Eye (tissue), 1 donor: ENCODE measurements around the gene NYNRIN.
"Not testable (repeated sequence)": the region's sequence is repeated elsewhere in the genome, so short reads cannot be mapped to it uniquely, and the experiment has no call there.

ENCODE experiments used
- DNase-seq: peaks from one replicate; pipeline ENCODE4 v3.0.0-alpha.2; 2015

Gene NYNRIN

DNA sequence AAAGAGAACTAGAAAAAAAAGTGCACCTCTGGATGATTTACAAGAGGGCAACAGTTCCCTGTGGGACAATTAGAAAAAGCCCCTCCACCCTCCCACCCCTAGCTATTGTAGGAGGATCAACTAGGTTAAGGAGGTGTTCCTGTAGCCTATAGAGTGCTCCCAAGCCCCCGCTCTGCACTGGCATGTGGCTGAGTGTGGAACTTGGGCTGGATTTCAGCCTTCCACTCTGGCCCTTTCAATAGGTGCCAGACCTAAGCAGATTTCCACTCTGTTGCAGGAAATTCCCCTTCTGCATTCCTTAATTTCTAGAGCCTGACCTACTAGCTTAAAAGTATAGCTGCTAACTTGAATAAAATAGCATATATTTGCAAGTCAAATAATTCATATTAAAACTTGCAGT lies 28.1 kb upstream of the NYNRIN start:
- DNase-seq = no peak

DNA sequence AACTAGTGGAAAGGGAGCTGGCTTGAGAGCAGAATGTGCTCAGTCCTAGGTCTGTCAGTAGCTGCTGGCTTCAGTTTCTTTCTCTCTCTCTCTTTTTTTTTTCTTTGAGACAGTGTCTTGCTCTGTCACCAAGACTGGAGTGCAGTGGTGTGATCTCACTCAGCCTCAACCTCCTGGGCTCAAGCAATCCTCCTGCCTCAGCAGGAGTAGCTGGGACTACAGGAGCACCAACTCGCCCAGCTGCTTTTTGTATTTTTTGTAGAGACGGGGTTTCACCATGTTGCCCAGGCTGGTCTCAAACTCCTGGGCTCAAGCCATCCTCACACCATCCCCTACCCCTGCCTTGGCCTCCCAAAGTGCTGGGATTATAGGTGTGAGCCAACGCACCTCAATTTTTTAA lies 27.2 kb upstream of the NYNRIN start:
- not testable (repeated sequence) for DNase-seq

DNA sequence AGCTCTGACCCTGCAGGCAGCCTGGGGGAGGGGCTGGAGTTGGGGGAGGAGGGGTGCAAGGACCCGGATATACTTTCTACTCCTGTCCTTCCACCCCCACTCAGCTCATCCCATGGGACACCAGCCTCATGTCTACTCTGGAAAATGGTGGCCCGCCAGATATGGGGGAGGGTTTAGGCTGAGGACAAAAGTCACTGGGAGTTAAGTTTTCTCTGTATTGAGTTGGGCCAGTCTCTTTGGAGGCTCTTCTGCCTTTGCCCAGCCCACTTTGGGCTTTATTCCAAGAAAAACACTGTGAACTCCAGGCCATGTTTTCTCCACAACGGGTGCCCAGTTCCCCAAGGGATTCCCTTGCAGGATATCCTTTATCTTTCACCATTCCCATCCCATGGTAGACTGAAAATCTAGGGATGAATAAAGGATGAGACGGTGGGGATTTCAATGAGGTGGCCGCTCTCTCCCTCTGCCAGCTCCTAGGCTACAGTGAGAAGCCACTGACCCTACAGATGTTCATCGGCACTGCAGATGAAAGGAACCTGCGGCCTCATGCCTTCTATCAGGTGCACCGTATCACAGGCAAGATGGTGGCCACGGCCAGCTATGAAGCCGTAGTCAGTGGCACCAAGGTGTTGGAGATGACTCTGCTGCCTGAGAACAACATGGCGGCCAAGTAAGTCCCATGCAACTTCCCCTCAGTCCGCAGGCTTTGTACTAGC lies 25.9 kb upstream of the NYNRIN start:
- DNase-seq = no peak

DNA sequence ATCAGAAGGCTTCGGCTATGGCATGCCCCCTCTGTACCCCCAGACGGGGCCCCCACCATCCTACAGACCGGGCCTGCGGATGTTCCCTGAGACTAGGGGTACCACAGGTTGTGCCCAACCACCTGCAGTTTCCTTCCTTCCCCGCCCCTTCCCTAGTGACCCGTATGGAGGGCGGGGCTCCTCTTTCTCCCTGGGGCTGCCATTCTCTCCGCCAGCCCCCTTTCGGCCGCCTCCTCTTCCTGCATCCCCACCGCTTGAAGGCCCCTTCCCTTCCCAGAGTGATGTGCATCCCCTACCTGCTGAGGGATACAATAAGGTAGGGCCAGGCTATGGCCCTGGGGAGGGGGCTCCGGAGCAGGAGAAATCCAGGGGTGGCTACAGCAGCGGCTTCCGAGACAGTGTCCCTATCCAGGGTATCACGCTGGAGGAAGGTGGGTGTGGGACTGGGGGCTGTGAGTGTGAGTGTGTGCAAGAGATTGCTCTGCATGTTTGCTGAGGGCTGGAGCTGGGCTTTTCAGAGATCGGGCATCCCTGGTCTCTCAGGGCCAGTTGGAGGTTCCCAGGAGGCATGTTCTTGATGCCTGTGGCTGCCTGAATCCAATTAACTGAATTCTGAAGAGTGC lies 22.2 kb upstream of the NYNRIN start:
- DNase-seq = no peak

DNA sequence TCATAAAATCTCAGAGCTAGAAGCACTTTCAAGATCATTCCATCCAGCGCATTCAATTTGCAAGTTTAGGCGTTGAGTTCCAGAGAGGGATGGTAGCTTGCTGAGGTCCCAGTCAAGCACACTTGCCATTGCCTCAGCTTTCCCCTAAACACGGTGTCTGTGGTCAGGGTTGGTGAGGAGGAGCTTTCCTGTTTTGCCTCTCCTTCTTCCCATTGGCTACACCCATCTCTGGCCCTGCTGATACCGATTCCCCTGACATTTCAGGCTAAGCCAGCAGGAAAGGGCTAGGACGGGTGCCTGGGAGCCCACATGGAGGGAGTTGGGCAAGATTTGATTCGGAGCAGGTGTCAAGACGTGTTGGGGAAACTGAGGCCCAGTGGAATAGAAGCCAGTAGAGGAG lies 21.7 kb upstream of the NYNRIN start:
- DNase-seq = no peak

DNA sequence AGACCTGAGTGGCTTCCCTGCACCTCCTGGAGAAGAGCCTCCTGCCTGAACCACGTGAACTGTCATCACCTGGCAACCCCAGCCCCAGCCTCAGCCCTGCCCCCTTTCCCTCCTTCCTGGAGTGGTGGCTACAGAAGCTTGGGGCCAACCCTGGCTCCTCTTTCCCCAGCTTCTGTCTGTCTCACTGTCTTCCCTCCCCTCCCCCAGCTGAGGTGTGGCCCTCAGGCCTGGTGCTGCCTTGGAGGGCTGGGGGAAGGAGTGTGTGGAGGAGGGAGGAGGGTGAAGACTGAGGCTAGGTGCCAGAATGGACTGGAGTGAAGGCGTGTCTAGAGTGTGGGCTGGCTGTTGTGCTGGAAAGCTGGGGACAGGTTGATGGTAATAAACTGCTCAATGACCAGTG lies 21.1 kb upstream of the NYNRIN start:
- DNase-seq = no peak

DNA sequence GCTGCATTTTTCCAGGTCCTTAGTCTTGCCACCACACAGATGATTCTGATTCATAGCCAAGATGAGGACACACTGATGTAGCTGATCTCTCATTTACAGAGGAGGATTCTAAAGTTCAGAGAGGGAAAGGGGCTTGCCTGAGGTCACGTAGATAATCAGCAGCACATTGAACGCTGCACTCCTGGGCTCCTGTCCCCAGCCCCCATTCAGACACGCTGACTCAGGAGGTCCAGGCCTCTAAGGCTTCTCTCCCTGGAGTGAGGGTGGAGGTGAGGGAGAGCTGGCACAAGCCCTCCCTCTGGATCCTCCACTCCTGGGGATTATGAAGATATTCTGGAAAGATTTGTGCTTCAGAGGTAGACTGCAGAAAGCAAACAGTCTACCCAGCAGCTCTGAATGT lies 20.5 kb upstream of the NYNRIN start:
- DNase-seq = no peak

DNA sequence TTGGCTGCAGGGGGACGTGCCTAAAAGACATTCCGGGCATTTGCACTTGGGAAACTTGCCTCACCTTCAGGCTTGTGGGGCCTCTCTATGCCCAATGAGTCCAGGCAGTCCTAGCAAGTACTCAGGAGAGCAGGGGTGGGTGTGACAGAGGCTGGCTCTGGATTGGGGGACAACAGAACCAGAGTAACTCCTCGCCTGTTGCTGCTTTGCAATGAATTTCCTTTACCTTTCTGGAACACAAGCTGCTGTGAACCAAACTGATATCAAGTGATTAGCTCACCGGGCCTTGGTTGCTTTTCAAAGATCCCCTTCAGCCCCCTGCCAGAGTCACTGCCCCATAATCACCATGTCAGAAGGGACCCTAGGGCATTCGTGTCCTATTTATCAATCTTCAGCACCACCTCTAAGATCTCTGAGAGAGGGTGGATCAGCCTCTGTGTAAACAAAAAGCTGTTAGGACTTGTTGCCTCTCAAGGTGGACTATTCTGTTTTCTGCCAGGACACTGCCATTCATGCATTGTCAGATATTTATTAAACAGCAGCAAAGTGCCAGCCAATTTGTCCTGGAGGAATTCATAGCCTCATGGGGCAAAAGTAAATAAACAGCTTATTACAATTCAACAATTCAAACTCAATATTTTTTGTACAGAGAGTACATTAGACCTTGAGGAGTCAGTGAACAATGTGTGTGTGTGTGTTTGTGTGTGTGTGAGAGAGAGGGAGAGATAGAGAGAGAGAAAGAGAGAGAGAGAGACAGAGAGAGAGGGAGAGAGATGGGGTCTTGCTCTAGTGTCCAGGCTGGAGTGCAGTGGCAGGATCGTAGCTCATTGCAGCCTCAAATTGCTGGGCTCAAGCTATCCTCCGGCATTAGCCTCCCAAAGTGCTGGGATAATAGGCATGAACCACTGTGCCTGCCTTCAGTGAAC lies 19.6 kb upstream of the NYNRIN start:
- no peak for DNase-seq

DNA sequence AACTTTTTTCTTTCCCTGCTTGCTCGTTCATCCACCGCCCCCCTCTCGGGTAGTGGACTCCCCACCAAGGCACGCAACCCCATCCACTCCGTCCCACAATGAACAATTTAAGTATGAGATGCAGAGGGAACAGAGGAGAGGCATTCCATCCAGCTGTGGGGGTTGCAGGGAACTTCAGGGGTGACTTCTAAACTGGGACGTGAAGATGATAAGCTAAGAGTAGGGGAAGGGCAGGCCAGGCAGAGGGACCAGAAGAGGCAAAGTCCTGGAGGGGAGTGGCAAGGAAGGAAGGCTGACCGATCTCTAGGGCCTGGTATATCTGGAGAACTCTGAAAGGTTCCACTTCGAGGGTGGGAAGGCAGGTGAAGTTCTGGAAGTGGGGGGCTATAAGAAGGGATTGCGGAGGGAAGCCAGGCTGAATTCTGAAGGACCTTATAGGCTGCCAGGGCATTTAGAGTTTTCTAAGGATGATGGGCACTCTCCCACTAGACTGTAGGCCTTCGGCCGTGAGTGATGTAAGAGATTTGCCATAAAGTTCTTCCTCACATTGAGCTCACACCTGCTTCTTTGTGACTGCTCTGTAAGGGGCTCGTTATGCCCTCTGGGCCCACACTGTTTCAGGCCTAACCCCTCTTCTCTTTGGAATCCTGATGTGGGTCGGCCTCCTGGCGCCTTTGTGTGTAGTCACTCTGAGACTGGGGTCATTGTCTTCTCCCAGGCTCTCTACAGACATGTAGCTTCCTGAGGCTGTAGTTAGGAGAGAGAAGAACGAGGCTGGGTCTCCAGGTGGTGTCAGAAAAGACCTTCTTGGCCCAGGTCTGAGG lies 18.7 kb upstream of the NYNRIN start:
- no peak for DNase-seq

DNA sequence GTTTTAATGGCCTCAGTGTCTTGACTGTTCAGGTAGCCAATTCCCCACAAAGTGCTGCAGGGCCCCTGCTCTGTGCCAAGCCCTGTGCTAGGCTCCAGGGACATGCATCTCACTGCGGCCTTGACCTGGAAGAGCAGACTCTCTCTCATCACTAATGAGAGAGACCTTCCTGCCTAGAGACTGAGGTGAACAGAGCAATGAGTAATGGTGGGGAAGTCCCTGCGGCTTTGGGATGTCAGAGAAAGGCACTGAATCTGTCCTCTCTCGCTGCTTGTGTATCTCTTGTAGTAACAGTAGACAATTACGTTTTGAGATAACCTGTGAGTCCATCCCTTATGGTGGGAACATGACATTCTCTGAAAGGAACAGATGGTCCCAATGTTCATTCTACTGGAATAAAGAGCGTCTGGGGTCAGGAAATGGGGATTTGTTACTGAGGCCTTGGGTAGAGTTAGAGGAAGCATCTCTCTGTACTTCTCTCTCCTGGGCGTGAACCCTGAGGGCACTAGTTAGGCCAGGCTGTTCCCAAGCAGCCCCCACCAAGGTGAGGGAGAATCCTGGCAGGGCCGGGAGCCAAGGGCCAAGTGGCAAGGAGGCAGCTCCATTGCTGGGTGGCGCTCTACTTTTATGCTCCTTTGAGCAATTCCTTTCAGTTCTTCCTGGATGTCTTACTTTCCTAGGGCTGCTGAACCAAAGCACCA lies 17.3 kb upstream of the NYNRIN start:
- DNase-seq = peak; percentile 66

DNA sequence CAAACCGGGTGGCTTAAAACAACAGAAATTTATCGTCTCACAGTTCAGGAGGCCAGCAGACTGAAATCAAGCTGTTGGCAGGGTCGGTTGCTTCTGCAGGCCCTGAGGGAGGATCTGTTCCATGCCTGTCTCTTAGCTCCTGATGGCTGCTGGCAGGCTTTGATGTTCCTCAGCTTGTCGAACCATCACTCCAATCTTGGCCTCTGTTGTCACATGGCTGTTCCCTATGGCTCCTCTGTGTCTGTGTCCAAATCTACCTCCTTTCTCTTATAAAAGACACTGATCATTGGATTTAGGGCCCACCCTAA lies 16.8 kb upstream of the NYNRIN start:
- no peak for DNase-seq

DNA sequence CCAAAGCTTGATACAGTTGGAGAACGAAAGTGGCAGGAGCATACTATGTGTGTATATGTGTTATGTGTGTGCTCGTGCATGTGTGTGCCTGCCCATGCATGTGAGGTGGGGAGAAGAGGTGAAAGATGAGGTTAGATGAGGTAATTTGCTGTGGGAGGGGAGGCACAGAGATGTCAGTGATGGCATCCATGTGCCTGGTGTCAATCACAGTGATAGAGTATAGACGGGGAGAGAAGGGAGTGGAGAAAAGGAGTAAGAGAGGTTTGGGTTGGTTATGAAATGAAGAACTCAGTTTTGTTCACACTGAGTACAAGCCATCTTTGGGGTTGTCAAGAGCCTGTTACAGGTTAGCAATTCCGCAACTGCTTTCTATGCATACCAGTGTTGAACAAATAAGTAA lies 14.6 kb upstream of the NYNRIN start:
- no peak for DNase-seq

DNA sequence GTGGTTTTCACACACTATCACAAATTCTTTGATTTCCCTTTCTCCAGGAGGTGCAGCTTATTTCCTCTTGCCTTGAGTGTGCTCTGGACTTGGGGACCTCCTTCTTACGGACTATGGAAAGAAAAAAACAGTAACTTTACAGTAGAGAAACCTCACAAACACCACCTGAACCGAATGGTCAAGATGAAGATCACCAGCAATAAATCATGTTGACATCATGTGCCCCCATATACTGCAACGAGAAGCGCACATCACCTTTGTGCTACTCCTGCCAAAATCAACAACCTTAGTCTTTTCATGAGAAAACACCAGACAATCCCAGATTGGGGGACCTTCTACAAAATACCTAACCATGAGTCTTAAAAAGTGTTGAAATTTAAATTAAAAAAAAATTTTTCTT lies 13.3 kb upstream of the NYNRIN start:
- no peak for DNase-seq

DNA sequence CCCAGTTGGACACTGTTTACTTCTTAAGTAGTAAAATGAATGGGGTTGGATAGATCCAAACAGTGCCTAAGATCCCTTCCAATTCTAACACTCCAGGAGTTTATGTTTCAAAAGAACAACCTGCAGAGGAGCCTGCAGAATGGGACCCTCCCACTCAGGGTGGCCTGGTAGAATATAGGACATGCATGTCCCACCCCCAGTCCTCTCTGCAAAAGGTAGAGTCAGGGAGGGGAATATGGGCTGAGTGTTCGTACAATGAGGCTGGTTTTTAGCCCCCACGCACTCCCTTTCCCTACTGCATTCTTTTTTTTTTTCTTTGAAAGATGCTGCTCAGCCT lies 11.8 kb upstream of the NYNRIN start:
- no peak for DNase-seq

DNA sequence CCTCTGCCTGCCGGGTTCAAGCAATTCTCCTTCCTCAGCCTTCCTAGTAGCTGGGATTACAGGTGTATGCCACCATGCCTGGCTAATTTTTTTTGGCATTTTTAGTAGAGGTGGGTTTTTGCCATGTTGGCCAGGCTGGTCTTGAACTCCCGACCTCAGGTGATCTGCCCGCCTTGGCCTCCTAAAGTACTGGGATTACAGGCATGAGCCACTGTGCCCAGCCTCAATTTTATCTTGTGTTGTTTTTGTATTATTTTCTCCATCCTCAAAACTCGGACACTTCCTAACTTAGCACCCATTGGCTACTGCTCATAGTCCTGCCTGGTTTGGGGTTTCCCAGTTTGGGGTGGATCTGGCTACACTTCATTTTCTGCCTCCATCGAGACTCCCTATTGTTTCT lies 11.2 kb upstream of the NYNRIN start:
- DNase-seq = not testable (repeated sequence)

DNA sequence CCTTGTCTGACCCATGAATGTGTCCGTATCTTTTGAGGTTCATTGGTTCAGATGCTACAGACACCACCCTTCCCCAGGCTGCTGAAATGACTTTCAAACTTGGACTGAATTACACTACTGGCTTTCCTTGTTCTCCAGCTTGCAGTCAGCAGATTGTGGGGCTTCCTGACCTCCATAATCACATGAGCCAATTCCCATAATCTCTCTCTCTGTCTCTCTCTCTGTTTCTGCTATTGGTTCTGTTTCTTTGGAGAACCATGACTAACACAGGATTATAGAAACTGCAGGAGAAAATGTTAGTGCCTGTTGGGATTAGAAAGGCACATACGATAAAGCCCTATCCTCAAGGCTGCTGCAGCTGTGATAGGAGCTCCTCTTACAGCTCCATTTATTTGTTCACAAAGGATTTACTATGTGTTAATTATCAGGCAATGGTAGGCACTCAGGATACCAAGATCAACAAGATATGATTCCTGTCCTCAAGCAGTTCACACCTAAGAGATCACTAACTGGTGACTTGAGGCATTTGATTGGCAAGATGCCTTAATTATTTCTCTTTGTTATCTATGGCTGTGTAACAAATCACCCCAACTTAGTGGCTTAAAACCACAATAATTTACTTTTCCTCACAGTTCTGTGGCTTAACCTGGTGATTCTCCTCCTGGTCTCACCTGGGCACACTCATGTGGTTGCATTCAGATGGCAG lies 10.2 kb upstream of the NYNRIN start:
- DNase-seq = no peak

DNA sequence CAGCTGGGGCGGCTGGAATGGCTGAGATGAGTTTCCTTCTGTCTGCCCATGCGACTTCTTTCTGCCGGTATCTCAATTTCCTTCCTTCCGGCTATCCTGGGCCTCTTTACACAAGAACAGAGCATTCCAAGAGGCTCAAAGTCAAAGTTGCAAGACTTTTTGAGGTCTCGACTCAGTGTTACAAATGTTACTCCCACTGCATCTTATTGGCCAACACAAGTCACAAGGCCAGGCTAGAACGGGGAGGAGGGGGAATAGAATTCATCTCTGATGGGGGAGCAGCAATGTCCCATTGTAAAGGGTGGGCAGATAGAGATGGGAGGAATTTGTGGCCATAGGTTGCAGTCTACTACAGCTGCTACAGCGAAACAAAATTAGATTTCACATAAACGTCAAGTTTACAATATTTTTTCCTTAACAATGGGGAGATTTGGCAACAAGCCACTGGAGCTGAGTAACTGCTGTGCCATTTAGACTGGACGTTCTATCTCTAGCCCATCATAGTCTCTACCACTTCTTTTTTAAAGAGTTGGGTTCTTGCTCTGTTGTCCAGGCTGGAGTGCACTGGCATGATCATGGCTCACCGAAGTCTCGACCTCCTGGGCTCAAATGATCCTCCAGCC lies 9.5 kb upstream of the NYNRIN start:
- no peak for DNase-seq

DNA sequence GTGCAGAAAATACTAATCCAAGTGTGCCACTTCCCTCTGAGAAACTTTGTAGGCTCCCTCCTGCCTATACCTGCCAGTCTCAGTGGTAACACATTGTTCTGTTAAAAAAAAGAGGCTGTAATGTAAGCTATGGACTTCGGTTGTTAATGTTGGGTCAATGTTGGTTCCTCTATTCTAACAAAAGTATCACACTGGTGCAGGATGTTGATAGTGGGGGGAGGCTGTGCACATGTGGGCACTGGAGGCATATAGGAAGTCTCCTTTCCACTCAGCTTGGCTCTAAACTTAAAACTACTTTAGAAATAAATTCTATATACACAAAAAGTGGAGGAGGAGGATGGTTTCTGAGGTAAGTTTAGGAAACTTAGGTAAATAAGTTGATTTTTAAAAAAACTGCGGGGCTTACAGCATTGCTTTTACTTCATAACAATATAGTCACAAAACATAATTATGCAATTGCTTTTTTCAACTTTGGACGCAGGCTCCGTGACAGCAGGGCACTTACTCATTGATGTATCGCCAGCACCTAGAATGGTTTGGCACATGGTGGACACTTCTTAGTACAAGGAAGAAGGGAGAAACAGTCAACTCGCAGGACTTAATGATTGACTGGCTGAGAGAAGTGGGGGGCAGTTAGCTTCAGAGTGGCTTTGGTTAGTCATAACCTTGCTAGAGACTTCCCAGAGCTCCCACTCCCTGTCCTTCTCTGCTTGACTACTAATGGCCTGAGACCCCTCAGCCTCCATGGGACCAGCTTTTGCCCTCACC lies 7.9 kb upstream of the NYNRIN start:
- no peak for DNase-seq

DNA sequence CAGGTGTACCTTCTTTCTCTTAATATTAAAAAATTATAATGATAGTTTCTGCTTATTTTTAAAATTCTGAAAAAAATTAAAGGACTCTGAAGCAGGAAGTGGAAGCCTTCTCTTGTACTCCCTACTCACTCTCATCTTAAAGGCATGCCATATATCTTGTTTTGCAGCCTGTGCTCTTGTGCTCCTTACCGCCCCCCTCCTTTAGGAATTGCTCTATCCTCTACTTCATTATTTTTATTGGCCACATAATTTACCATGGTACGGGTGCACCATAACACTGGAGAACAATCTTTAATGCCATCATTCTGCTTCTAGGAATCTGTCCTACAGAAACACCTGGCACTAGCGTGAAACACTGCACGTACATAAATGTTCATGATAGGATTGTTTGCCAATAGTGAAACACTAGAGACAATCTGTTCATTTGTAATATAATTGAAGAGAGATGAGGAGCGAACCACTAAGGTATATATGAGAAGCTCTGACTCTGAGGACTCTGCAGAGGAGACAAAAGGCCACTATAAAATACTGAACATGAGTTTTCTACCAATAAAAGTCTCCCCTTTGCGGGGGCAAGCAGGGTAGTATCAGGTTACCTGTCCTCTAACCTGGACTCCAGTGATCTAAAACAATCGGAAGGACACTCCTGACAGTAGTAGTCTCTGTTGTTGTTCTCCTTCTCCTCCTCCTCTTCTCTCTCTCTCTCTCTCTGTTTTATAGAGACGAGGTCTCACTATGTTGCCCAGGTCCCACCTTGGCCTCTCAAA lies 6.3 kb upstream of the NYNRIN start:
- DNase-seq = no peak

DNA sequence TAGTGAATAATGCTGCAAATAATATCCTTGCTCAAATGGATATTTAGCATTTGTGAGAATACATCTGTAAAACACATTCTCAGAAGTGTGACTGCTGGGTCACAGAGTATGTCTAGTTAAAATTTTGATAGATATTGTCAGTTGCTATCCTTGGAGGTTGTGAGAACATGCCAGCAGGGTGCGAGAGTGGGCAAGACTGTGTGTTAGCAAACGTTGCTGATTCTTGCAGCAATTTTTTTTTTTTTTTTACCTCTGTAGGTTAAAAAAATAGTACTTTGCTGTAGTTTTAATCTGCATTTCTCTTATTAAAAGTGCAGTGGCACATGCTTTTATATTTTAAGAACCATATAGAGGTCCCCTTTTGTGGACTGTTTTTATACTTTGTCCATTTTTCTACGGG lies 4.5 kb upstream of the NYNRIN start:
- DNase-seq = no peak
